GM23338 (cell line): ENCODE results near the gene PILRB.

ENCODE experiments used
- EZH2phosphoT487 ChIP-seq: fragments of 200-600 bp; sonication (generic); IDR thresholded peaks from one replicate; pipeline ENCODE4 v1.8.1; 2018; ENCODE audit warnings: antibody characterized with exemption; ENCODE audit not compliant: unreplicated experiment
- POLR2AphosphoS5 ChIP-seq: IDR thresholded peaks from 2 replicates; pipeline ENCODE4 v1.6.1; 2016; ENCODE audit warnings: antibody characterized with exemption, low read depth
- TF ChIP-seq, protein P1 (sequence below), 2 experiments: fragments of 200-600 bp in 1 of 2; sonication (generic) in 1 of 2; conservative IDR thresholded peaks; 2 replicates each; pipeline versions ENCODE4 v1.5.1 to v1.6.1; 2016 to 2017; ENCODE audit warnings: antibody characterized with exemption in 2 of 2, low read depth in 2 of 2, mild to moderate bottlenecking in 2 of 2, moderate library complexity in 1 of 2

DNA sequence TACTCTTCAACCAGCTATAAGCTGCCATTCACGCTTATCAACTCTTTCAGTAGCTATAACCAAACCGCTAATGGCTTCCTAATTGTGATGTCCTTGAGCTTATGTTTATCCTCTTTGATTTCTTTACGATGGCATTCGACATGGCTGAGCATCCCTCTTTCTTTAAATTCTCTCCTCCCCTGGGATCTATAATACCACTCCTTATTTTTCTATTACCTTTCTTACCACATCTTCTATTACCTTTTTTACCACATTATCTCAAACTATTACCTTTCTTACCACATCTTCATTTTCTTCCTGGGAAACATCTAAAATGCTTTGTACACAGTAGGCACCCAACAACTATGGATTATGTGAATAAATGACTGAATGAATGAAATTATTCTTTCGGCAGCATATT is 57.5 kb downstream of the PILRB start:
- TF ChIP-seq, protein P1, sequence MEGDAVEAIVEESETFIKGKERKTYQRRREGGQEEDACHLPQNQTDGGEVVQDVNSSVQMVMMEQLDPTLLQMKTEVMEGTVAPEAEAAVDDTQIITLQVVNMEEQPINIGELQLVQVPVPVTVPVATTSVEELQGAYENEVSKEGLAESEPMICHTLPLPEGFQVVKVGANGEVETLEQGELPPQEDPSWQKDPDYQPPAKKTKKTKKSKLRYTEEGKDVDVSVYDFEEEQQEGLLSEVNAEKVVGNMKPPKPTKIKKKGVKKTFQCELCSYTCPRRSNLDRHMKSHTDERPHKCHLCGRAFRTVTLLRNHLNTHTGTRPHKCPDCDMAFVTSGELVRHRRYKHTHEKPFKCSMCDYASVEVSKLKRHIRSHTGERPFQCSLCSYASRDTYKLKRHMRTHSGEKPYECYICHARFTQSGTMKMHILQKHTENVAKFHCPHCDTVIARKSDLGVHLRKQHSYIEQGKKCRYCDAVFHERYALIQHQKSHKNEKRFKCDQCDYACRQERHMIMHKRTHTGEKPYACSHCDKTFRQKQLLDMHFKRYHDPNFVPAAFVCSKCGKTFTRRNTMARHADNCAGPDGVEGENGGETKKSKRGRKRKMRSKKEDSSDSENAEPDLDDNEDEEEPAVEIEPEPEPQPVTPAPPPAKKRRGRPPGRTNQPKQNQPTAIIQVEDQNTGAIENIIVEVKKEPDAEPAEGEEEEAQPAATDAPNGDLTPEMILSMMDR (conservative IDR thresholded peaks at IDR 0.05; ENCODE audit: low read depth in 2 of 2), result no peak
- TF ChIP-seq POLR2AphosphoS5 (no peak), EZH2phosphoT487 (no peak)
